Endothelial cell of umbilical vein (primary cell): Measurements from ENCODE around the gene MRC2. TPM values are rescaled to one million over a fixed set of nuclear protein-coding genes. Genes with fewer than 3 reads are reported as not detected.

ENCODE experiments used
- BruUV-seq: library from RNA; stranded (reverse); fragments of 400-500 nt; replicated peaks from 2 replicates; lab custom pipeline; 2021; lab: Mats Ljungman, UMichigan
- CTCF ChIA-PET: fragments of 300-600, 350-600 bp; sonication (Branson Sonifier 250); formaldehyde crosslinking; loops from one replicate; lab custom pipeline; 2021; ENCODE audit warnings: antibody characterized with exemption, inconsistent platforms; lab: Charles Lee
- POLR2A ChIA-PET: fragments of 300-600, 350-600 bp; sonication (Branson Sonifier 250); formaldehyde crosslinking; loops from one replicate; lab custom pipeline; 2021; ENCODE audit warnings: antibody characterized with exemption, inconsistent platforms; lab: Charles Lee
- DNase-seq: peaks from one replicate; pipeline ENCODE4 v3.0.0-alpha.2; 2011; ENCODE audit warnings: low read depth, low spot score
- FAIRE-seq: peaks from 2 replicates; lab custom pipeline; 2011; peaks lifted over from hg19 to GRCh38; lab: Jason Lieb, UNC
- H2AFZ ChIP-seq: 2 replicates; pipeline ENCODE4 v1.6.0; 2012; ENCODE audit warnings: low read depth, low read length, control low read depth, inconsistent platforms
- H3K27ac ChIP-seq: 2 replicates; pipeline ENCODE4 v1.5.1; 2011; ENCODE audit warnings: low read depth, mild to moderate bottlenecking, control low read depth, low read length, moderate library complexity; ENCODE audit not compliant: insufficient read depth
- H3K27me3 ChIP-seq, 2 experiments: 2 replicates each; pipeline versions ENCODE4 v1.6.0 to v1.6.1; 2011; ENCODE audit warnings: low read length in 2 of 2, mixed read lengths in 1 of 2; ENCODE audit not compliant: control insufficient read depth in 2 of 2, insufficient read depth in 2 of 2
- H3K36me3 ChIP-seq, 2 experiments: 2 replicates in 1 of 2; 3 replicates in 1 of 2; pipeline ENCODE4 v1.5.1; 2011; ENCODE audit warnings: low read length in 2 of 2, mild to moderate bottlenecking in 1 of 2, moderate library complexity in 1 of 2; ENCODE audit not compliant: control insufficient read depth in 2 of 2, insufficient read depth in 2 of 2; ENCODE audit errors: extremely low read depth in 1 of 2
- H3K4me1 ChIP-seq: 3 replicates; pipeline ENCODE4 v1.5.1; 2011; ENCODE audit warnings: mild to moderate bottlenecking, low read length; ENCODE audit not compliant: control insufficient read depth, insufficient read depth; ENCODE audit errors: extremely low read depth
- H3K4me2 ChIP-seq: 2 replicates; pipeline ENCODE4 v1.6.1; 2011; ENCODE audit warnings: low read length, control low read depth, mixed read lengths; ENCODE audit not compliant: insufficient read depth
- H3K4me3 ChIP-seq, 3 experiments: fragments of 200-600 bp in 1 of 3; sonication (generic), shearing (Covaris generic) in 1 of 3; replicated peaks in 1 of 3; 2 replicates each; pipeline ENCODE4 v1.5.1; 2011 to 2016; ENCODE audit warnings: control low read depth in 3 of 3, low read length in 3 of 3, mild to moderate bottlenecking in 2 of 3, inconsistent platforms in 1 of 3, low read depth in 1 of 3, moderate library complexity in 1 of 3; ENCODE audit not compliant: insufficient read depth in 1 of 3
- H3K79me2 ChIP-seq: 2 replicates; pipeline ENCODE4 v1.6.0; 2012; ENCODE audit warnings: low read length, inconsistent platforms; ENCODE audit not compliant: control insufficient read depth, insufficient read depth
- H3K9ac ChIP-seq: replicated peaks from 2 replicates; pipeline ENCODE3; 2011; ENCODE audit warnings: low read length, control low read depth; ENCODE audit not compliant: insufficient read depth; ENCODE audit errors: extremely low read depth
- H3K9me1 ChIP-seq: replicated peaks from 3 replicates; pipeline ENCODE4 v1.6.0; 2011; ENCODE audit warnings: mild to moderate bottlenecking, low read length; ENCODE audit not compliant: control insufficient read depth, insufficient read depth; ENCODE audit errors: extremely low read depth
- H3K9me3 ChIP-seq: replicated peaks from 2 replicates; pipeline ENCODE4 v1.5.1; 2012; ENCODE audit warnings: low read length, inconsistent platforms; ENCODE audit not compliant: control insufficient read depth, insufficient read depth
- H4K20me1 ChIP-seq: replicated peaks from 2 replicates; pipeline ENCODE3; 2011; ENCODE audit warnings: mild to moderate bottlenecking, low read length; ENCODE audit not compliant: control insufficient read depth, insufficient read depth; ENCODE audit errors: extremely low read depth
- CTCF ChIP-seq, 2 donors: IDR thresholded peaks; 1 replicate in 1 of 2; 2 replicates in 1 of 2; pipeline ENCODE4 v1.5.1; 2011; ENCODE audit warnings: low read length in 2 of 2, mild to moderate bottlenecking in 2 of 2, moderate library complexity in 2 of 2, control low read depth in 1 of 2, inconsistent platforms in 1 of 2, low read depth in 1 of 2; ENCODE audit not compliant: insufficient read depth in 1 of 2; ENCODE audit errors: extremely low read depth in 1 of 2
- EZH2 ChIP-seq: IDR thresholded peaks from 2 replicates; pipeline ENCODE4 v1.6.1; 2012; ENCODE audit warnings: borderline replicate concordance, low read depth, mild to moderate bottlenecking, moderate library complexity, low read length, inconsistent platforms; ENCODE audit not compliant: severe bottlenecking
- FOS ChIP-seq: IDR thresholded peaks from 2 replicates; pipeline ENCODE4 v1.6.1; 2011; ENCODE audit warnings: mild to moderate bottlenecking, low read length, moderate library complexity, borderline replicate concordance; ENCODE audit not compliant: insufficient read depth
- GATA2 ChIP-seq: IDR thresholded peaks from 2 replicates; pipeline ENCODE4 v1.7.0; 2011; ENCODE audit warnings: low read depth, mild to moderate bottlenecking, moderate library complexity, mixed read lengths, low read length; ENCODE audit not compliant: insufficient read length, insufficient read depth
- MAX ChIP-seq: IDR thresholded peaks from 2 replicates; pipeline ENCODE4 v1.6.1; 2011; ENCODE audit not compliant: insufficient read depth, insufficient read length
- MYC ChIP-seq: IDR thresholded peaks from one replicate; pipeline ENCODE4 v1.6.1; 2011; ENCODE audit warnings: mild to moderate bottlenecking, low read depth, low read length
- POLR2A ChIP-seq: IDR thresholded peaks from 2 replicates; pipeline ENCODE4 v1.6.1; 2012; ENCODE audit warnings: low read depth, mild to moderate bottlenecking, control low read depth, low read length
- dilution Hi-C: fragments of 300-500 bp; cut with MboI; formaldehyde crosslinking; loops from one replicate; pipeline ENCODE4 v1.15.0; 2019; ENCODE audit warnings: low sequenced_read_pairs; ENCODE audit not compliant: extremely low pct_ligation_motif_present
- intact Hi-C: fragments of 100-400 bp; cut with micrococcal nuclease; formaldehyde crosslinking; loops from one replicate; pipeline ENCODE4 v1.10.0; 2022
- polyA plus RNA-seq, 4 experiments: library from polyadenylated mRNA; depleted of rRNA in 3 of 4; stranded (reverse) in 3 of 4; unstranded in 1 of 4; fragments of >200 nt; gene quantifications; 2 replicates each; pipeline versions ENCODE4 v1.2.1 to v1.2.3, GENCODE V29; 2011 to 2012; ENCODE audit warnings: missing spikeins in 1 of 4
- total RNA-seq: library from RNA; stranded (reverse); gene quantifications from 2 replicates; pipeline ENCODE4 v1.2.3, GENCODE V29; 2021

MRC2 gene
- total and polyA plus RNA-seq, 2 donors (not counting 3 experiments of a cell fraction or from before 2014, with no cell fraction given) = 30.6 to 52.7 TPM

GRCh38 chr17:62738281-62738680, 110.8 kb downstream of the MRC2 start:
- dilution Hi-C loops = no loop called here
- CTCF ChIA-PET = interaction anchor here (1.2 kb wide), 1 partner anchor 18 kb away, joined by 3 read pairs; no protein-coding TSS in a partner anchor
- no TSS peak for BruUV-seq

More at GRCh38 chr17:62738281-62738680, 110.8 kb downstream of the MRC2 start:
- intact Hi-C loops = no loop called here
- Histone ChIP-seq H3K9me3 (no peaks in the 10 kb centered on the region), H3K27ac (no peak overlapping the region), H3K36me3 (no peaks in the 10 kb centered on the region), H4K20me1 (no peaks in the 10 kb centered on the region), H3K27me3 (peaks cover 2% of the 10 kb centered on the region in 2 experiments), H3K9me1 (no peaks in the 10 kb centered on the region), H3K4me1 (no peaks in the 10 kb centered on the region), H3K4me2 (no peak overlapping the region), H3K9ac (no peak overlapping the region), H2AFZ (no peak overlapping the region), H3K79me2 (no peaks in the 10 kb centered on the region), H3K4me3 (no peak overlapping the region)
- POLR2A ChIA-PET = no interaction called here
- TF ChIP-seq MYC = no peak
- no peak for TF ChIP-seq FOS
- no peak for TF ChIP-seq GATA2
- no peak for TF ChIP-seq POLR2A
- TF ChIP-seq CTCF (IDR thresholded peaks at IDR 0.05; ENCODE audit: extremely low read depth in 1 of 2, insufficient read depth in 1 of 2, low read depth in 1 of 2, low read length in 2 of 2) = no peak
- no peak for TF ChIP-seq MAX
- TF ChIP-seq EZH2 = no peak
- FAIRE-seq = no peak
- DNase-seq = no peak
